Upper lobe of left lung (tissue), 6 donors: ENCODE measurements around the gene TMC7. TPM values are rescaled to one million over a fixed set of nuclear protein-coding genes. Genes with fewer than 3 reads are reported as not detected.

Experiments
- ATAC-seq, 2 donors: fragments of 200-7000 bp; cut with Tn5 transposase; one replicate each; pipeline ENCODE4 v1.9.1; 2022; ENCODE audit warnings: mild to moderate bottlenecking in 2 of 2, moderate library complexity in 2 of 2; ENCODE audit not compliant: low FRiP score in 2 of 2
- DNase-seq, 2 donors: peaks; one replicate each; pipeline ENCODE4 v3.0.0-alpha.2; 2019 to 2020
- H3K27ac ChIP-seq, 4 donors: fragments of 200-600 bp; sonication (generic); one replicate each; pipeline ENCODE4 v1.5.1; 2016 to 2019
- H3K27me3 ChIP-seq, 4 donors: fragments of 200-600 bp; sonication (generic); one replicate each; pipeline ENCODE4 v1.5.1; 2017 to 2019
- H3K36me3 ChIP-seq, 4 donors: fragments of 200-600 bp; sonication (generic); one replicate each; pipeline ENCODE4 v1.5.1; 2016 to 2019
- H3K4me1 ChIP-seq, 4 donors: fragments of 200-600 bp; sonication (generic); one replicate each; pipeline ENCODE4 v1.5.1; 2018 to 2019
- H3K4me3 ChIP-seq, 4 donors: fragments of 200-600 bp; sonication (generic); one replicate each; pipeline ENCODE4 v1.5.1; 2017 to 2019; ENCODE audit warnings: mild to moderate bottlenecking in 2 of 4, moderate library complexity in 1 of 4
- H3K9me3 ChIP-seq, 4 donors: fragments of 200-600 bp; sonication (generic); one replicate each; pipeline ENCODE4 v1.5.1; 2018 to 2019
- CTCF ChIP-seq, 6 experiments: fragments of 450-650 bp in 4 of 6; fragments of 200-600 bp in 2 of 6; sonication (generic) in 2 of 6; IDR thresholded peaks; one replicate each; pipeline ENCODE4 v1.5.1; 2016 to 2019; ENCODE audit warnings: antibody characterized with exemption in 6 of 6
- EP300 ChIP-seq, 4 donors: sonication (generic); formaldehyde crosslinking; IDR thresholded peaks; one replicate each; pipeline ENCODE4 v1.5.1; 2017; ENCODE audit warnings: antibody characterized with exemption in 4 of 4, control low read depth in 2 of 4
- POLR2A ChIP-seq, 4 donors: fragments of 450-650 bp; IDR thresholded peaks; one replicate each; pipeline ENCODE4 v1.5.1; 2016 to 2017; ENCODE audit warnings: antibody characterized with exemption in 4 of 4, mild to moderate bottlenecking in 2 of 4
- POLR2AphosphoS5 ChIP-seq, 2 donors: sonication (generic); formaldehyde crosslinking; IDR thresholded peaks; one replicate each; pipeline ENCODE4 v1.5.1; 2017; ENCODE audit warnings: antibody characterized with exemption in 2 of 2
- WGBS, 2 donors: methylation state at CpG; one replicate each; pipeline ENCODE4 v1.1.5; 2017 to 2018; 5-methylcytosine and 5-hydroxymethylcytosine counted together
- total RNA-seq, 6 donors: library from RNA; depleted of rRNA in 4 of 6; stranded (reverse); fragments of >200 nt in 4 of 6; gene quantifications; one replicate each; pipeline versions ENCODE4 v1.1.0 to v1.2.1, GENCODE V29; 2016 to 2021
- donor health status: DM: no; HTN: no; CAD: no; lungs with moderate emphysema.
- donor health status: DM: no; HTN: yes; CAD: no; lungs with severe emphysema.

TMC7 gene
- total RNA-seq, 6 donors from 2014 or later = 4.5 to 11.5 (median 5.9) TPM

- Histone ChIP-seq H3K27ac (no peak overlapping the region), H3K4me1 (peaks cover 7 to 15% (median 10%) of the 10 kb centered on the region in 4 donors), H3K4me3 (peak overlapping the region in 1 of 4 donors; percentile 36), H3K9me3 (no peaks in the 10 kb centered on the region), H3K36me3 (peaks cover 0 to 13% (median 0%) of the 10 kb centered on the region in 4 donors), H3K27me3 (no peaks in the 10 kb centered on the region)
- WGBS, 2 donors = 45 to 49% methylated on average over 8 of the region's 8 CpGs
- no peak for DNase-seq
- TF ChIP-seq POLR2AphosphoS5 (IDR thresholded peaks at IDR 0.05) = no peak
- peak in 1 of 2 donors; percentile 9 for ATAC-seq
These were observed 102.0 kb downstream of the TMC7 start for GRCh38 chr16:19085679-19086200.

DNA sequence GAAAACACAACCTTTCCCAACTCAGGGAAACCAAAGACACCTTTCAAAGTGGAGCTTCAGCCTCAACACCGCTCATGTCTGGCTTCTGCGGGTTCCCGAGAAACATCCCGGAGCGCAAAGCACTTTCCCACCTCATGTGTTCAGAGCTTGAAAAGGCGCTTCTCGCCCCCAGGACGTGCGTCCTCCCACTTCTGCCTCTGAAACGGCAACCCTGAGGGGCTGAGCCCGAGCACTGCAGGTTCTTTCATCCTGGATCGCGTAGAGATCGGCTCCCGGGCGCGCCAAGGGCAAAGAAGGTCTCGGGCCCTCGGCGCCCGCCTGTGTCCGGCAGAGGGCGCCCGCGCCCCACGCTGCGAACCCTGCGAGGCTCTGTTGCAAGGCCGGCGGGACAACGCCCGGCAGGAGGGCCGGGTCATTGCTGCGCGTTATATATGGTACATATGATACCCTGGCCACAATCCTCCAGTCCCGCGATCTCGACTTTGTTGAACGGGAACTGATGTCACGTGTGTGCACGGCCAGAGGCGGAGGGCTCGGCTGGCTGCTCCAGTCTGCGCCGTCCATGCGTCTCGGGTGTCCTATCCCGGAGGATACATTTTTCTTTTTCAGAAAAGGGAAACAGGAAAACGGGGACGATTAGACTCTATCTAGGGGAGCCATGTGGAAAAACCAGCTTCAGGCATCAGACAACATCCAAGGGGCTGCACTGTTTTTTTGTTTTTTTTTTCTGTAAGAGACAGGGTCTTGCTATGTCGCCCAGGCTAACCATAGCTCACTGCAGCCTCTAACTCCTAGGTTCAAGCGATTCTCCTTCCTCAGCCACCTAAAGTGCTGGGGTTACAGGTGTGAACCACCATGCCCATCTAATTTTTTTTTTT, 102.8 kb downstream of the TMC7 start:
- no peaks in the 10 kb centered on the region for H3K27me3 ChIP-seq
- H3K4me1 ChIP-seq = peaks cover 7 to 15% (median 10%) of the 10 kb centered on the region in 4 donors
- ATAC-seq = peak; percentile 94 to 98
- peaks cover 0 to 7% (median 0%) of the 10 kb centered on the region in 4 donors for H3K36me3 ChIP-seq
- WGBS, 2 donors = 8 to 15% methylated on average over 26 to 52 of the region's 52 CpGs
- peak overlapping the region in 3 of 4 donors; percentile 30 to 47 (median 36) for H3K4me3 ChIP-seq
- peak; percentile 91 to 98 for DNase-seq
- TF ChIP-seq EP300 (IDR thresholded peaks at IDR 0.05) (peak in 1 of 4 donors; percentile 40), CTCF (IDR thresholded peaks at IDR 0.05) (peak; percentile 96 to 98 (median 98)), POLR2AphosphoS5 (IDR thresholded peaks at IDR 0.05) (peak; percentile 15 to 16), POLR2A (IDR thresholded peaks at IDR 0.05) (peak in 2 of 4 donors; percentile 13 to 61)
- no peaks in the 10 kb centered on the region for H3K9me3 ChIP-seq
- peak overlapping the region in 3 of 4 donors; percentile 17 to 37 (median 22) for H3K27ac ChIP-seq

- Histone ChIP-seq H3K27ac (no peak overlapping the region), H3K4me3 (no peak overlapping the region), H3K36me3 (no peaks in the 10 kb centered on the region), H3K4me1 (peaks cover 7 to 16% (median 15%) of the 10 kb centered on the region in 4 donors), H3K9me3 (no peaks in the 10 kb centered on the region), H3K27me3 (no peaks in the 10 kb centered on the region)
- ATAC-seq (no peak), DNase-seq (no peak)
- TF ChIP-seq CTCF (IDR thresholded peaks at IDR 0.05) = no peak
- WGBS, 2 donors = 71 to 81% methylated on average over 5 of the region's 5 CpGs
These were observed 104.7 kb downstream of the TMC7 start for GRCh38 chr16:19088341-19088916.

- Histone ChIP-seq H3K4me3 (no peak overlapping the region), H3K27ac (no peak overlapping the region), H3K9me3 (no peaks in the 10 kb centered on the region), H3K4me1 (peaks cover 7 to 16% (median 15%) of the 10 kb centered on the region in 4 donors), H3K27me3 (no peaks in the 10 kb centered on the region), H3K36me3 (no peaks in the 10 kb centered on the region)
- no peak for TF ChIP-seq POLR2AphosphoS5 (IDR thresholded peaks at IDR 0.05)
- no peak for TF ChIP-seq POLR2A (IDR thresholded peaks at IDR 0.05)
- no peak for TF ChIP-seq CTCF (IDR thresholded peaks at IDR 0.05)
- TF ChIP-seq EP300 (IDR thresholded peaks at IDR 0.05) = no peak
- ATAC-seq (no peak), DNase-seq (no peak)
- WGBS, 2 donors = 70 to 93% methylated on average over 3 of the region's 3 CpGs
These were observed 105.7 kb downstream of the TMC7 start for GRCh38 chr16:19089410-19089955.

GRCh38 chr16:19090916-19091315, 107.2 kb downstream of the TMC7 start:
- H3K27ac ChIP-seq = no peak overlapping the region
- DNase-seq (no peak), ATAC-seq (no peak)
- H3K4me3 ChIP-seq = no peak overlapping the region
- H3K4me1 ChIP-seq = peaks cover 7 to 13% (median 11%) of the 10 kb centered on the region in 4 donors
- WGBS, 2 donors = 93 to 94% methylated on average over 6 of the region's 6 CpGs
- H3K27me3 ChIP-seq = no peaks in the 10 kb centered on the region
- no peaks in the 10 kb centered on the region for H3K9me3 ChIP-seq
- no peaks in the 10 kb centered on the region for H3K36me3 ChIP-seq
- TF ChIP-seq CTCF (IDR thresholded peaks at IDR 0.05) (no peak), POLR2AphosphoS5 (IDR thresholded peaks at IDR 0.05) (no peak), POLR2A (IDR thresholded peaks at IDR 0.05) (no peak), EP300 (IDR thresholded peaks at IDR 0.05) (no peak)
